ENCODE measurements around the gene GABRG3. TPM values are rescaled to one million over a fixed set of nuclear protein-coding genes. Genes with fewer than 3 reads are reported as not detected.

Gene GABRG3
- total RNA-seq, 1 experiment from 2014 or later = 0.15 TPM

DNA sequence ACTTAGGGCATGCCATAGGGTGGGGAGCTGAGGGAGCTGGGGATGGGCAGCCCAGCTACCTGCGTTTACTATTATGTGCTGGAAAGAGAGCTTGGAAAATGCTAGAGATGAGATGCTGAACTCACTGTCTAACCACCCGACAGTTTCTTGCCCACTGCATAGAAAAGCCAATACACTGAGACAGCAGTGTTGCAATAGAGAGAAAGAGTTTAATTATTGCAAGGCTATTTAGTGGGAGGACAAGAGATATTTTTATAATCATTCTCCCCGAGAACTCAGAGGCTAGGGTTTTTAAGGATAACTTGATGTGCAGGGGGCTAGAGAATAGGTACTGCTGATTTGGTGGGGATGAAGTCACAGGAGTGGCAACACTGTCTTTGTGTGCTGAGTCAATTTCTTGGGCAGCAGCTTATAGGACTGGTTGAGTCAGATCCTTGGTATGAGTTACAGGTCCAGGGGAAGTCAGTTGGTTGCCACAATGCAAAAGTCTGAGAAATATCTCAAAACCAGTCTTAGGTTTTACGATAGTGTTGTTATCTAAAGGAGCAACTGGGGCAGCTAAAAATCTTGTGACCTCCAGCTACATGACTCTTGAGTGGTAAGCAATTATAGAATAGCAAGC is 205.9 kb downstream of the GABRG3 start:
- H2BK5ac ChIP-seq (ENCODE audit: insufficient read length, low read length) = no peak overlapping the region
- H3K23me2 ChIP-seq (ENCODE audit: insufficient read length, low read depth, low read length, poor library complexity, severe bottlenecking) = no peaks in the 10 kb centered on the region
- Mint-ChIP-seq H3K36me3 (ENCODE audit: insufficient read depth in 1 of 3, low read depth in 3 of 3) (peaks cover 18 to 29% (median 22%) of the 10 kb centered on the region in 3 experiments), H3K27me3 (ENCODE audit: low read depth) (peaks cover 5% of the 10 kb centered on the region; the same call in 1 of the 2 replicates), H3K4me3 (no peak overlapping the region), H3K9me3 (peaks cover 19 to 23% of the 10 kb centered on the region in 2 experiments), H3K4me1 (peaks cover 31 to 33% of the 10 kb centered on the region in 2 experiments), H3K27ac (no peak overlapping the region)
- no peak overlapping the region for H3K4me2 ChIP-seq (ENCODE audit: insufficient read depth, insufficient read length, low read length)
- H3K4me1 ChIP-seq (ENCODE audit: insufficient read depth, low read length) = peaks cover 2% of the 10 kb centered on the region; the same call in 1 of the 2 replicates
- no peak overlapping the region for H2AK5ac ChIP-seq (ENCODE audit: insufficient read length, low read length)
- no peak overlapping the region for H4K5ac ChIP-seq (ENCODE audit: insufficient read length, low read depth, low read length)
- peaks cover 16% of the 10 kb centered on the region for H3K9me3 ChIP-seq (ENCODE audit: control insufficient read depth, low read depth, low read length)
- no peak for DNase-seq
- no peaks in the 10 kb centered on the region for H3K79me2 ChIP-seq (ENCODE audit: insufficient read depth, low read length)
- H3K18ac ChIP-seq (ENCODE audit: insufficient read length, low read depth, low read length) = no peak overlapping the region
- H4K20me1 ChIP-seq (ENCODE audit: control insufficient read depth, insufficient read depth, insufficient read length) = no peaks in the 10 kb centered on the region
- TF ChIP-seq, protein P1, sequence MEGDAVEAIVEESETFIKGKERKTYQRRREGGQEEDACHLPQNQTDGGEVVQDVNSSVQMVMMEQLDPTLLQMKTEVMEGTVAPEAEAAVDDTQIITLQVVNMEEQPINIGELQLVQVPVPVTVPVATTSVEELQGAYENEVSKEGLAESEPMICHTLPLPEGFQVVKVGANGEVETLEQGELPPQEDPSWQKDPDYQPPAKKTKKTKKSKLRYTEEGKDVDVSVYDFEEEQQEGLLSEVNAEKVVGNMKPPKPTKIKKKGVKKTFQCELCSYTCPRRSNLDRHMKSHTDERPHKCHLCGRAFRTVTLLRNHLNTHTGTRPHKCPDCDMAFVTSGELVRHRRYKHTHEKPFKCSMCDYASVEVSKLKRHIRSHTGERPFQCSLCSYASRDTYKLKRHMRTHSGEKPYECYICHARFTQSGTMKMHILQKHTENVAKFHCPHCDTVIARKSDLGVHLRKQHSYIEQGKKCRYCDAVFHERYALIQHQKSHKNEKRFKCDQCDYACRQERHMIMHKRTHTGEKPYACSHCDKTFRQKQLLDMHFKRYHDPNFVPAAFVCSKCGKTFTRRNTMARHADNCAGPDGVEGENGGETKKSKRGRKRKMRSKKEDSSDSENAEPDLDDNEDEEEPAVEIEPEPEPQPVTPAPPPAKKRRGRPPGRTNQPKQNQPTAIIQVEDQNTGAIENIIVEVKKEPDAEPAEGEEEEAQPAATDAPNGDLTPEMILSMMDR (conservative IDR thresholded peaks at IDR 0.05) = no peak
- no peak overlapping the region for H3K56ac ChIP-seq (ENCODE audit: insufficient read length, low read depth, low read length)
- no peak overlapping the region for H2BK15ac ChIP-seq (ENCODE audit: low read depth, low read length)
- H3K14ac ChIP-seq (ENCODE audit: insufficient read depth, low read length) = no peak overlapping the region
- whole genome bisulfite sequencing (ENCODE audit: extremely low coverage, insufficient read length, low lambda C conversion rate) = no CpG with 5 or more reads among the region's 4 CpGs
- no peak overlapping the region for H3K9ac ChIP-seq (ENCODE audit: extremely low read depth, insufficient read length, low read length)
- no peak overlapping the region for H3K27ac ChIP-seq (ENCODE audit: insufficient read length, low read depth, low read length)
- H3K4ac ChIP-seq (ENCODE audit: low read depth, low read length) = no peak overlapping the region
- no peak overlapping the region for H2BK20ac ChIP-seq (ENCODE audit: low read depth, low read length, poor library complexity, severe bottlenecking)
- no peak overlapping the region for H4K8ac ChIP-seq (replicated peaks; ENCODE audit: insufficient read length, low read depth, low read length)
- no peak overlapping the region for H4K91ac ChIP-seq (ENCODE audit: insufficient read length, low read depth, low read length)
- no peaks in the 10 kb centered on the region for H3K27me3 ChIP-seq (ENCODE audit: insufficient read depth, low read length)
- H2AFZ ChIP-seq (ENCODE audit: low read length) = no peak overlapping the region
- no peak overlapping the region for H2BK12ac ChIP-seq (ENCODE audit: insufficient read length, low read depth, low read length)
- no peak overlapping the region for H2BK120ac ChIP-seq (ENCODE audit: low read depth, low read length, poor library complexity, severe bottlenecking)
- no peak overlapping the region for H3K23ac ChIP-seq (ENCODE audit: insufficient read length, low read depth, low read length)
- H3K79me1 ChIP-seq (ENCODE audit: insufficient read depth, low read depth, low read length, poor library complexity, severe bottlenecking) = no peaks in the 10 kb centered on the region
- no peak overlapping the region for H3T11ph ChIP-seq (ENCODE audit: low read length)
